ENCODE measurements around the gene BOC. TPM values are rescaled to one million over a fixed set of nuclear protein-coding genes. Genes with fewer than 3 reads are reported as not detected.

The BOC gene
- total and polyA plus RNA-seq, 2 of the 13 experiments (the other 11 are each of a cell fraction or from before 2014, with no cell fraction given) = 0.04 TPM; not detected in 1

GRCh38 chr3:113200946-113201345 lies 10.4 kb upstream of the BOC start:
- no peaks in the 10 kb centered on the region for H3K4me1 ChIP-seq (ENCODE audit: insufficient read depth, low read length)
- BruUV-seq (replicated peaks) = no TSS peak
- ChIA-PET POLR2A (no interaction called here), CTCF (ENCODE audit: low intra/inter-chr PET ratio, low total read pairs) (no interaction called here)
- peaks cover 0 to 8% of the 10 kb centered on the region in 2 experiments; a peak in 2 of 5 replicates for H3K27me3 ChIP-seq (ENCODE audit: control insufficient read depth in 1 of 2, insufficient read depth in 2 of 2, low read length in 2 of 2)
- ATAC-seq (no peak), FAIRE-seq (no peak), DNase-seq (ENCODE audit: low spot score) (no peak)
- WGBS (ENCODE audit: low lambda C conversion rate) = 0% methylated on average over 1 of the region's 1 CpG
- no peaks in the 10 kb centered on the region for H4K20me1 ChIP-seq (ENCODE audit: insufficient read depth, low read length)
- H3K4me3 ChIP-seq (replicated peaks in 1 of 3; ENCODE audit: insufficient read depth in 1 of 3, low read depth in 2 of 3, low read length in 3 of 3) = no peak overlapping the region
- TF ChIP-seq, protein P1, sequence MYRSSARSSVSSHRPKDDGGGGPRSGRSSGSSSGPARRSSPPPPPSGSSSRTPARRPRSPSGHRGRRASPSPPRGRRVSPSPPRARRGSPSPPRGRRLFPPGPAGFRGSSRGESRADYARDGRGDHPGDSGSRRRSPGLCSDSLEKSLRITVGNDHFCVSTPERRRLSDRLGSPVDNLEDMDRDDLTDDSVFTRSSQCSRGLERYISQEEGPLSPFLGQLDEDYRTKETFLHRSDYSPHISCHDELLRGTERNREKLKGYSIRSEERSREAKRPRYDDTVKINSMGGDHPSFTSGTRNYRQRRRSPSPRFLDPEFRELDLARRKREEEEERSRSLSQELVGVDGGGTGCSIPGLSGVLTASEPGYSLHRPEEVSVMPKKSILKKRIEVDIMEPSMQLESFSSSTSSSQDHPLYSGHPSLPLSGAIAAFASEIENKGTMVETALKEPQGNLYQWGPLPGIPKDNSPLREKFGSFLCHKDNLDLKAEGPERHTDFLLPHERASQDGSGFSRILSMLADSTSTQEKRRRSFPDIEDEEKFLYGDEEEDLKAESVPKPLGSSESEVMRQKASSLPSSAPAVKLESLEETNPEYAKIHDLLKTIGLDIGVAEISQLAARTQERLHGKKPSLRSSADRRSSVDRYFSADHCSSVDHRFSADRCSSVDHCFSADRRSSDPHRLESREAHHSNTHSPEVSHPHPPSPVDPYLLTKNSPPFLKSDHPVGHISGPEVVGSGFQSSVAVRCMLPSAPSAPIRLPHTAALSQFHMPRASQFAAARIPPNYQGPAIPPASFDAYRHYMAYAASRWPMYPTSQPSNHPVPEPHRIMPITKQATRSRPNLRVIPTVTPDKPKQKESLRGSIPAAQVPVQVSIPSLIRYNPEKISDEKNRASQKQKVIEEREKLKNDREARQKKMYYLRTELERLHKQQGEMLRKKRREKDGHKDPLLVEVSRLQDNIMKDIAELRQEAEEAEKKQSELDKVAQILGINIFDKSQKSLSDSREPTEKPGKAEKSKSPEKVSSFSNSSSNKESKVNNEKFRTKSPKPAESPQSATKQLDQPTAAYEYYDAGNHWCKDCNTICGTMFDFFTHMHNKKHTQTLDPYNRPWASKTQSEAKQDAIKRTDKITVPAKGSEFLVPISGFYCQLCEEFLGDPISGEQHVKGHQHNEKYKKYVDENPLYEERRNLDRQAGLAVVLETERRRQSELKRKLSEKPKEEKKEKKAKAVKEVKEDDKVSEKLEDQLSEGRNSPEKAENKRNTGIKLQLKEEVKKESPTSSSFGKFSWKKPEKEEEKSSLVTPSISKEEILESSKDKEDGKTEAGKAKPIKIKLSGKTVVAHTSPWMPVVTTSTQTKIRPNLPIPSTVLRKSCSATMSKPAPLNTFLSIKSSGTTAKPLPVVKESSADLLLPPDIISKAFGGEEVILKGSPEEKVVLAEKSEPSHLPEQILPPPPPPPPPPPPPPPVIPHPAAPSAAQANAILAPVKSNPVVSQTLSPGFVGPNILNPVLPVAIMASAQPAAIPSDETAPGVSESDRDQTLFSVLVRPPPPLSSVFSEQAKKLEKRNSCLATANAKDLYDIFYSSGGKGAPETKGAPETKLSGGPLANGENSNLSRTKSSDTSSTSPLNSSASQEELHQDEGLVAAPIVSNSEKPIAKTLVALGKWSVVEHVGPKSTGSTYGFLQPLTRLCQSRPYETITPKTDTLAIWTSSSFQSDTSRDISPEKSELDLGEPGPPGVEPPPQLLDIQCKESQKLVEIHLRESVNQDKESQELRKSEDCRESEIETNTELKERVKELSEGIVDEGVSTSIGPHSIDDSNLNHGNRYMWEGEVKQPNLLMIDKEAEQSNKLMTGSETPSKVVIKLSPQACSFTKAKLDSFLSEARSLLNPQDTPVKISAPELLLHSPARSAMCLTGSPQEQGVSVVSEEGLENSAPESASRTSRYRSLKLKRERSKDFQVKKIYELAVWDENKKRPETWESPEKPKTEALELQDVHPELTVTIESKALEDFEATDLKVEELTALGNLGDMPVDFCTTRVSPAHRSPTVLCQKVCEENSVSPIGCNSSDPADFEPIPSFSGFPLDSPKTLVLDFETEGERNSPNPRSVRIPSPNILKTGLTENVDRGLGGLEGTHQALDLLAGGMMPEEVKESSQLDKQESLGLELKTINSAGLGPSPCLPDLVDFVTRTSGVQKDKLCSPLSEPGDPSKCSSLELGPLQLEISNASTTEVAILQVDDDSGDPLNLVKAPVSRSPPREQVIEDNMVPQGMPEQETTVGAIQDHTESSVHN (CRISPR knock-in tag; IDR thresholded peaks at IDR 0.05) = no peak
- no peak for TF ChIP-seq PHF8 (CRISPR knock-in tag; IDR thresholded peaks at IDR 0.05)
- no peak for TF ChIP-seq KLF9 (CRISPR knock-in tag; IDR thresholded peaks at IDR 0.05; ENCODE audit: low read depth)
- peak; percentile 27; the same call in 1 of the 2 replicates for TF ChIP-seq CEBPB (IDR thresholded peaks at IDR 0.05; ENCODE audit: borderline replicate concordance, low read depth, low read length)
- H3K9ac ChIP-seq (ENCODE audit: insufficient read depth, low read depth, low read length) = no peak overlapping the region
- no peak overlapping the region for H2AFZ ChIP-seq (ENCODE audit: low read length)
- intact Hi-C loops (cut with micrococcal nuclease; ENCODE audit: unreplicated experiment) = no loop called here
- no peak overlapping the region for H3K4me2 ChIP-seq (ENCODE audit: low read depth, low read length)
- H3K9me3 ChIP-seq (ENCODE audit: low read length) = no peaks in the 10 kb centered on the region
- no peak overlapping the region for H3K27ac ChIP-seq (ENCODE audit: extremely low read length, insufficient read depth, low read length)
- in situ Hi-C loops (cut with HindIII; ENCODE audit: extremely low pct_ligation_motif_present, low pct_unique_long_range_greater_than_20kb) = no loop called here
- no peaks in the 10 kb centered on the region for H3K36me3 ChIP-seq (replicated peaks in 1 of 2; ENCODE audit: control insufficient read depth in 1 of 2, insufficient read depth in 2 of 2, low read length in 2 of 2)
- no peaks in the 10 kb centered on the region for H3K79me2 ChIP-seq (ENCODE audit: insufficient read depth, low read length)

All from HepG2 (cell line).